ENCODE results near the gene MSH2. TPM values are rescaled to one million over a fixed set of nuclear protein-coding genes. Genes with fewer than 3 reads are reported as not detected.

Gene MSH2
- total and polyA plus RNA-seq, 2 of the 13 experiments (the other 11 are each of a cell fraction or from before 2014, with no cell fraction given) = 19.9 to 76.3 TPM

GRCh38 chr2:47402805-47403608 lies at the start of gene MSH2 (continued):
- TF ChIP-seq ZBTB7A (CRISPR knock-in tag; IDR thresholded peaks at IDR 0.05) = peak; percentile 94; the same call in 1 of the 2 replicates
- TF ChIP-seq ZNF383 (CRISPR knock-in tag; IDR thresholded peaks at IDR 0.05; ENCODE audit: borderline replicate concordance) = peak; percentile 62; the same call in 1 of the 2 replicates
- peak; percentile 56; the same call in 1 of the 2 replicates for TF ChIP-seq ERF (CRISPR knock-in tag; IDR thresholded peaks at IDR 0.05)
- TF ChIP-seq MYC (CRISPR knock-in tag; IDR thresholded peaks at IDR 0.05; ENCODE audit: borderline replicate concordance) = peak; percentile 82
- TF ChIP-seq SAFB2 (CRISPR knock-in tag; IDR thresholded peaks at IDR 0.05; ENCODE audit: borderline replicate concordance, low read depth) = peak; percentile 99
- TF ChIP-seq, protein P1, sequence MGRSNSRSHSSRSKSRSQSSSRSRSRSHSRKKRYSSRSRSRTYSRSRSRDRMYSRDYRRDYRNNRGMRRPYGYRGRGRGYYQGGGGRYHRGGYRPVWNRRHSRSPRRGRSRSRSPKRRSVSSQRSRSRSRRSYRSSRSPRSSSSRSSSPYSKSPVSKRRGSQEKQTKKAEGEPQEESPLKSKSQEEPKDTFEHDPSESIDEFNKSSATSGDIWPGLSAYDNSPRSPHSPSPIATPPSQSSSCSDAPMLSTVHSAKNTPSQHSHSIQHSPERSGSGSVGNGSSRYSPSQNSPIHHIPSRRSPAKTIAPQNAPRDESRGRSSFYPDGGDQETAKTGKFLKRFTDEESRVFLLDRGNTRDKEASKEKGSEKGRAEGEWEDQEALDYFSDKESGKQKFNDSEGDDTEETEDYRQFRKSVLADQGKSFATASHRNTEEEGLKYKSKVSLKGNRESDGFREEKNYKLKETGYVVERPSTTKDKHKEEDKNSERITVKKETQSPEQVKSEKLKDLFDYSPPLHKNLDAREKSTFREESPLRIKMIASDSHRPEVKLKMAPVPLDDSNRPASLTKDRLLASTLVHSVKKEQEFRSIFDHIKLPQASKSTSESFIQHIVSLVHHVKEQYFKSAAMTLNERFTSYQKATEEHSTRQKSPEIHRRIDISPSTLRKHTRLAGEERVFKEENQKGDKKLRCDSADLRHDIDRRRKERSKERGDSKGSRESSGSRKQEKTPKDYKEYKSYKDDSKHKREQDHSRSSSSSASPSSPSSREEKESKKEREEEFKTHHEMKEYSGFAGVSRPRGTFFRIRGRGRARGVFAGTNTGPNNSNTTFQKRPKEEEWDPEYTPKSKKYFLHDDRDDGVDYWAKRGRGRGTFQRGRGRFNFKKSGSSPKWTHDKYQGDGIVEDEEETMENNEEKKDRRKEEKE (IDR thresholded peaks at IDR 0.05) = no peak
- TF ChIP-seq ZNF589 (CRISPR knock-in tag; conservative IDR thresholded peaks at IDR 0.05) = peak; percentile 86
- TF ChIP-seq ZBTB2 (CRISPR knock-in tag; IDR thresholded peaks at IDR 0.05; ENCODE audit: low read depth) = peak; percentile 18; the same call in 1 of the 2 replicates
- TF ChIP-seq CAMTA2 (CRISPR knock-in tag; IDR thresholded peaks at IDR 0.05; ENCODE audit: borderline replicate concordance) = peak; percentile 98
- TF ChIP-seq FOXA1 (IDR thresholded peaks at IDR 0.05) = no peak
- TF ChIP-seq FOXA1 (CRISPR knock-in tag; IDR thresholded peaks at IDR 0.05) = peak; percentile 98
- TF ChIP-seq ZSCAN20 (CRISPR knock-in tag; IDR thresholded peaks at IDR 0.05; ENCODE audit: borderline replicate concordance) = peak; percentile 89
- no peak for TF ChIP-seq KLF13 (CRISPR knock-in tag; IDR thresholded peaks at IDR 0.05)
- peak; percentile 12; the same call in 1 of the 2 replicates for TF ChIP-seq ZNF296 (CRISPR knock-in tag; conservative IDR thresholded peaks at IDR 0.05)
- peak; percentile 82; the same call in 1 of the 2 replicates for TF ChIP-seq ZNF674 (CRISPR knock-in tag; IDR thresholded peaks at IDR 0.05; ENCODE audit: low read depth)
- TF ChIP-seq ZFY (CRISPR knock-in tag; IDR thresholded peaks at IDR 0.05) = peak; percentile 82
- TF ChIP-seq KLF15 (CRISPR knock-in tag; IDR thresholded peaks at IDR 0.05; ENCODE audit: borderline replicate concordance) = peak; percentile 92
- TF ChIP-seq KDM1A (CRISPR knock-in tag; IDR thresholded peaks at IDR 0.05) = 0 out of 2 replicates have a peak, but pooled peaks have one; percentile 8
- TF ChIP-seq, protein P2, sequence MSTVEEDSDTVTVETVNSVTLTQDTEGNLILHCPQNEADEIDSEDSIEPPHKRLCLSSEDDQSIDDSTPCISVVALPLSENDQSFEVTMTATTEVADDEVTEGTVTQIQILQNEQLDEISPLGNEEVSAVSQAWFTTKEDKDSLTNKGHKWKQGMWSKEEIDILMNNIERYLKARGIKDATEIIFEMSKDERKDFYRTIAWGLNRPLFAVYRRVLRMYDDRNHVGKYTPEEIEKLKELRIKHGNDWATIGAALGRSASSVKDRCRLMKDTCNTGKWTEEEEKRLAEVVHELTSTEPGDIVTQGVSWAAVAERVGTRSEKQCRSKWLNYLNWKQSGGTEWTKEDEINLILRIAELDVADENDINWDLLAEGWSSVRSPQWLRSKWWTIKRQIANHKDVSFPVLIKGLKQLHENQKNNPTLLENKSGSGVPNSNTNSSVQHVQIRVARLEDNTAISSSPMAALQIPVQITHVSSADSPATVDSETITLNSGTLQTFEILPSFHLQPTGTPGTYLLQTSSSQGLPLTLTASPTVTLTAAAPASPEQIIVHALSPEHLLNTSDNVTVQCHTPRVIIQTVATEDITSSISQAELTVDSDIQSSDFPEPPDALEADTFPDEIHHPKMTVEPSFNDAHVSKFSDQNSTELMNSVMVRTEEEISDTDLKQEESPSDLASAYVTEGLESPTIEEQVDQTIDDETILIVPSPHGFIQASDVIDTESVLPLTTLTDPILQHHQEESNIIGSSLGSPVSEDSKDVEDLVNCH (CRISPR knock-in tag; IDR thresholded peaks at IDR 0.05) = peak; percentile 94; the same call in 1 of the 2 replicates
- peak; percentile 73; the same call in 1 of the 2 replicates for TF ChIP-seq ZNF205 (CRISPR knock-in tag; IDR thresholded peaks at IDR 0.05)
- 0 out of 2 replicates have a peak, but pooled peaks have one; percentile 93 for TF ChIP-seq CREBL2 (CRISPR knock-in tag; IDR thresholded peaks at IDR 0.05; ENCODE audit: borderline replicate concordance)
